Measurements from ENCODE around the gene TAC1. TPM values are rescaled to one million over a fixed set of nuclear protein-coding genes. Genes with fewer than 3 reads are reported as not detected.
"Not testable (repeated sequence)": the region's sequence is repeated elsewhere in the genome, so short reads cannot be mapped to it uniquely, and the experiment has no call there.

Gene TAC1
- polyA plus RNA-seq, 1 donor from 2014 or later: not detected

- peaks cover 4% of the 10 kb centered on the region for H3K27me3 Mint-ChIP-seq
- no peaks in the 10 kb centered on the region for H3K4me1 Mint-ChIP-seq
- peaks cover 0 to 4% (median 2%) of the 10 kb centered on the region in 3 donors for H3K9me3 Mint-ChIP-seq
- no peak overlapping the region for H3K4me3 Mint-ChIP-seq
- H3K36me3 Mint-ChIP-seq: no peaks in the 10 kb centered on the region
- H3K27ac Mint-ChIP-seq: no peak overlapping the region
Observed at GRCh38 chr7:97770850-97771249, 39.0 kb downstream of the TAC1 start.

GRCh38 chr7:97771576-97771975 is 39.7 kb downstream of the TAC1 start:
- Mint-ChIP-seq H3K27me3 (peaks cover 6% of the 10 kb centered on the region), H3K4me1 (no peaks in the 10 kb centered on the region), H3K36me3 (no peaks in the 10 kb centered on the region), H3K27ac (no peak overlapping the region), H3K4me3 (no peak overlapping the region), H3K9me3 (peaks cover 0 to 4% (median 2%) of the 10 kb centered on the region in 3 donors)

- no peaks in the 10 kb centered on the region for H3K36me3 Mint-ChIP-seq
- H3K9me3 Mint-ChIP-seq: peaks cover 0 to 4% (median 2%) of the 10 kb centered on the region in 3 donors
- H3K4me1 Mint-ChIP-seq: no peaks in the 10 kb centered on the region
- H3K4me3 Mint-ChIP-seq: no peak overlapping the region
- no peak overlapping the region for H3K27ac Mint-ChIP-seq
- H3K27me3 Mint-ChIP-seq: peaks cover 6% of the 10 kb centered on the region
Observed at GRCh38 chr7:97772045-97772901, 40.4 kb downstream of the TAC1 start.

GRCh38 chr7:97786398-97786797 is 54.5 kb downstream of the TAC1 start:
- not testable (repeated sequence) for H3K4me1 Mint-ChIP-seq, H3K27ac Mint-ChIP-seq, H3K36me3 Mint-ChIP-seq, H3K4me3 Mint-ChIP-seq, H3K9me3 Mint-ChIP-seq, H3K27me3 Mint-ChIP-seq

Other genes starting within 250 kb of the TAC1 start
- gene ASNS, start 140.3 kb downstream of the TAC1 start, polyA plus RNA-seq: 18.1 TPM